ENCODE data around the gene B3GNT2.

GRCh38 chr2:62195421-62196277 lies at the start of gene B3GNT2:
- peak; percentile 91 for TF ChIP-seq POLR2AphosphoS5 (IDR thresholded peaks at IDR 0.05; ENCODE audit: low read depth, low read length)
- peak; percentile 88 for TF ChIP-seq POLR2A (IDR thresholded peaks at IDR 0.05; ENCODE audit: low read depth, low read length)

Measured in GM12892 (cell line).